CD4-positive, alpha-beta T cell treated with Interleukin-1 beta for 1 hour (primary cell): Measurements from ENCODE around the gene COA7.

ENCODE experiments used
- DNase-seq, 2 donors: peaks; one replicate each; pipeline ENCODE4 v3.0.0-alpha.2; 2020 to 2022

Gene COA7

GRCh38 chr1:52667984-52668383, 30.2 kb downstream of the COA7 start:
- no peak for DNase-seq

- no peak for DNase-seq
These were observed 30.9 kb downstream of the COA7 start for GRCh38 chr1:52667290-52667689.

- no peak for DNase-seq
These were observed 32.9 kb downstream of the COA7 start for GRCh38 chr1:52665006-52665941.

- DNase-seq = no peak
These were observed 34.4 kb downstream of the COA7 start for GRCh38 chr1:52663716-52664115.

GRCh38 chr1:52662645-52663313, 35.4 kb downstream of the COA7 start:
- DNase-seq = no peak

- DNase-seq = no peak
These were observed 37.3 kb downstream of the COA7 start for GRCh38 chr1:52660807-52661206.

- no peak for DNase-seq
These were observed 38.1 kb downstream of the COA7 start for GRCh38 chr1:52659851-52660596.

GRCh38 chr1:52659356-52659755, 38.8 kb downstream of the COA7 start:
- no peak for DNase-seq

- DNase-seq = no peak
These were observed 39.4 kb downstream of the COA7 start for GRCh38 chr1:52658795-52659194.

GRCh38 chr1:52657702-52658101, 40.4 kb downstream of the COA7 start:
- DNase-seq = no peak

GRCh38 chr1:52654063-52654462, 44.1 kb downstream of the COA7 start:
- DNase-seq = no peak

- DNase-seq = no peak
These were observed 44.8 kb downstream of the COA7 start for GRCh38 chr1:52653207-52653849.

- DNase-seq = no peak
These were observed 46.2 kb downstream of the COA7 start for GRCh38 chr1:52651904-52652303.

GRCh38 chr1:52645261-52645660, 52.9 kb downstream of the COA7 start:
- DNase-seq = no peak

- DNase-seq = peak; percentile 8 to 58
These were observed 56.8 kb downstream of the COA7 start for GRCh38 chr1:52641307-52641706.

GRCh38 chr1:52640697-52641096, 57.5 kb downstream of the COA7 start:
- no peak for DNase-seq

GRCh38 chr1:52637946-52638345, 60.2 kb downstream of the COA7 start:
- no peak for DNase-seq

GRCh38 chr1:52636721-52637695, 61.1 kb downstream of the COA7 start:
- peak; percentile 86 to 89 for DNase-seq

- DNase-seq = peak in 1 of 2 donors; percentile 63
These were observed 62.6 kb downstream of the COA7 start for GRCh38 chr1:52635321-52636089.
